ENCODE data around the gene GOLGB1.

Gene GOLGB1

GRCh38 chr3:121624147-121624899 lies 125.2 kb downstream of the GOLGB1 start:
- no peak for TF ChIP-seq ZC3H10 (CRISPR knock-in tag; IDR thresholded peaks at IDR 0.05)
- TF ChIP-seq ZFP3 (CRISPR knock-in tag; IDR thresholded peaks at IDR 0.05) = no peak
- TF ChIP-seq POU6F1 (CRISPR knock-in tag; IDR thresholded peaks at IDR 0.05; ENCODE audit: borderline replicate concordance, low read depth) = no peak
- TF ChIP-seq ZFP30 (CRISPR knock-in tag; IDR thresholded peaks at IDR 0.05) = no peak
- TF ChIP-seq CREB5 (CRISPR knock-in tag; IDR thresholded peaks at IDR 0.05; ENCODE audit: low read depth) = no peak
- no peak for TF ChIP-seq ARNTL (CRISPR knock-in tag; IDR thresholded peaks at IDR 0.05; ENCODE audit: borderline replicate concordance, low read depth)
- no peak for TF ChIP-seq RARB (CRISPR knock-in tag; IDR thresholded peaks at IDR 0.05)
- no peak for ATAC-seq

- no peak for ATAC-seq
- TF ChIP-seq RARB (CRISPR knock-in tag; IDR thresholded peaks at IDR 0.05) (no peak), PATZ1 (CRISPR knock-in tag; IDR thresholded peaks at IDR 0.05; ENCODE audit: borderline replicate concordance) (no peak), OSR1 (CRISPR knock-in tag; IDR thresholded peaks at IDR 0.05) (no peak), ZNF8 (CRISPR knock-in tag; IDR thresholded peaks at IDR 0.05) (no peak), ZFP3 (CRISPR knock-in tag; IDR thresholded peaks at IDR 0.05) (no peak), TCF4 (CRISPR knock-in tag; IDR thresholded peaks at IDR 0.05; ENCODE audit: borderline replicate concordance) (no peak), ZNF70 (CRISPR knock-in tag; IDR thresholded peaks at IDR 0.05) (no peak), ARNTL (CRISPR knock-in tag; IDR thresholded peaks at IDR 0.05; ENCODE audit: borderline replicate concordance, low read depth) (no peak), ZFP30 (CRISPR knock-in tag; IDR thresholded peaks at IDR 0.05) (no peak), TOX (CRISPR knock-in tag; IDR thresholded peaks at IDR 0.05; ENCODE audit: borderline replicate concordance) (no peak), CREB5 (CRISPR knock-in tag; IDR thresholded peaks at IDR 0.05; ENCODE audit: low read depth) (no peak), ZNF565 (CRISPR knock-in tag; conservative IDR thresholded peaks at IDR 0.05; ENCODE audit: low read depth) (no peak), GLIS3 (CRISPR knock-in tag; IDR thresholded peaks at IDR 0.05) (no peak), ZC3H10 (CRISPR knock-in tag; IDR thresholded peaks at IDR 0.05) (no peak), SNAI2 (CRISPR knock-in tag; IDR thresholded peaks at IDR 0.05) (no peak), CSRNP3 (CRISPR knock-in tag; IDR thresholded peaks at IDR 0.05) (no peak), CSDC2 (CRISPR knock-in tag; IDR thresholded peaks at IDR 0.05) (no peak), ISL1 (CRISPR knock-in tag; IDR thresholded peaks at IDR 0.05) (no peak)
Measured at GRCh38 chr3:121621491-121621890, 128.1 kb downstream of the GOLGB1 start.

- ATAC-seq = peak; percentile 61; the same call in 2 of the 3 replicates
- no peak for TF ChIP-seq ZC3H10 (CRISPR knock-in tag; IDR thresholded peaks at IDR 0.05)
- no peak for TF ChIP-seq ZNF70 (CRISPR knock-in tag; IDR thresholded peaks at IDR 0.05)
- no peak for TF ChIP-seq BACH2 (CRISPR knock-in tag; IDR thresholded peaks at IDR 0.05; ENCODE audit: borderline replicate concordance)
Measured at GRCh38 chr3:121619691-121620090, 129.8 kb downstream of the GOLGB1 start.
